HG02884 (cell line): ENCODE data around the gene TRIML2.
"Not testable (repeated sequence)": the region's sequence is repeated elsewhere in the genome, so short reads cannot be mapped to it uniquely, and the experiment has no call there.

Source experiments
- ATAC-seq: cut with Tn5 transposase; IDR thresholded peaks from one replicate; pipeline ENCODE4 v1.9.1; 2021; ENCODE audit warnings: mild to moderate bottlenecking, moderate library complexity; ENCODE audit not compliant: unreplicated experiment

TRIML2 gene

DNA sequence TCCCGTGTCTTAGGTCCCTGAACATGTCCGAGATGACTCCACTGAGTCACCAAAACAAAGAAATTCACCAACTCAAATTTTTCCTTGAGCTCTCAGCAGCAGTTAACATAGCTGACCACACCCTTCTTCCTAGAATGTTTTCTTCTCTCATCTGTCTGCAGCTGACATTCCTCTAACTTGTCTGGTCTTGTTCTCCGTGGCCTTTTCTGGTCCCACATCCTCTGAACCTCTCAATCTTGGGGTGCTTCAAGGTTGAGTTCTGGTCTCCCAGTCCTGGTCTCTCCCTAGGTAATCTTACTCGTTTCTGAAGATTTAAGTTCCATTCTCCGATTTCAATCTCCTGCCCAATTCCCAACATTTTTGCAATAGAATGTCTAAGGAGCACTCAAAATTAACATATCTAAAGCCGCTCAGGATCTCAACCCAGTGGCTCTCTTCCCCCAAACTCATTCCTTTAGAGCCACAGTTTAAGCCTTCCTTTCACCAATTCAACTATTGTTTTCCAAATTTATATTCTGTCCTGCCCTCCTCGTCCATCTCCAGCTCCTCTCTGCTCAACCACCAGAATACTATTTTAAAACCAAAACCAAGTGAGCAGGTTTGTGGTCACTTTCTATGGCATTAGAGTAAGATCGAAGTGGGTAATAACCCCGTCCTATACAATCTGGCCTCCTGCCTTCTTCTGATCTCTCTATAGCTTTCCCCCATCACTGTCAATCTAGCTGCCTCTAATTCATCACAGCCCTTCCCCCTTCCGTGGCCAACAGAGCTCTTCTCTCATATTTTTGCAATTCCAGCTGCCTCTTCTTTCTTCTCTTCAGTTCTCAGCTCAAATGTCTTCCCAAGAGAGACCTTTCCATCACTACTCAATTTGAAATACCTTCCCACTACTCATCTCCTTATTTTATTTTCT is 1.2 kb downstream of the TRIML2 start:
- no peak for ATAC-seq

DNA sequence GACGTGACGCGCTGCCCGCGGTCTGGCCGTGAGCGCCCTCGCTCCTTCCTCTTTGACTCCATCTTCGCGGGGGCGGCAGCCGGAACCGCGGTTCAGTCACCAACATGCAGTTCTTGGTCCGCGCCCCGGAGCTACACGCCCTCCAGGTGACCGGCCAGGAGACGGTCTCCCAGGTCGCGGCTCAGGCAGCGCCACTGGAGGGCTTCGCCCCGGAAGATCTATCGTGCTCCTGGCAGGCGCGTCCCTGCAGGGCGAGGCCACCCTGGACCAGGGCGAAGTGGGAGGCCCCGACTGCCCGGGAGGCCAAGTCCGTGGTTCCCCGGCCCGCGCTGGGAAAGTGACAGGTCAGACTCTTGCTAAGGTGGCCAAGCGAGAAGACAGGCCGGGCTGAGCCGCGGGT is 2.9 kb downstream of the TRIML2 start:
- ATAC-seq, result no peak

DNA sequence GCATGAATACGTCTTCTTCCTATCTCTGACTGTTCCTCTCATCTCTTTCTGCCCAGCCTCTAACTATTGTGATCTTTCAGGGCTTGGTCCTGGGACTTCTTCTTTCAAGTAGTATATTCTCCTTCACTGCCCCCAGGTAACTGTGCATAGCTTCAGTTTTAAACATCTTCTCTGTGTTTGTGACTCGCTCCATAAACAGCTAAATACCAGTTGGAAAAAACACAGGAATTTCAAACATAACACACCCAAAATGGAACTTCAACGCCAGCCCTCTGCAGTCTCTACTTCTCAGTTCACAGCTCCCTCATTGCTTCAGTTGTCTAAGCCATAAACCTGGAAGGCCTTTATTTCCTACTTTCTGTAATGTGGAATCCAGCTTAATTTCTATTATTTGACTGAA is 16.6 kb downstream of the TRIML2 start:
- no peak for ATAC-seq

DNA sequence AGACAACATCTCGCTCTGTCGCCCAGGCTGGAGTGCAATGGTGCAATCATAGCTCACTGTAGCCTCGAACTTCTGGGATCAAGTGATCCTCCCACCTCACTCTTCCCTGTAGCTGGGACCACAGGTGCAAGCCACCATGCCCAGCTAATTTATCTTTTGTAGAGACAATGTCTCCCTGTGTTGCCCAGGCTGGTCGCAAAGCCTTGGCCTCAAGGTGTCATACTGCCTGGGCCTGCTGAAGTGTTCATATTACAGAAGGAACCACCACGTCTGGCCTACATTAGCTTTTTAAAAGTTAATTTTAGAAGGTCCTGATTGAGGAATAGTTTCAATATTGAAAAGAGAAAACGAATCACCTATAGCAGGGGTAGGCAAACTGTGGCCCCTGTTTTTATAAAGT is 22.5 kb downstream of the TRIML2 start:
- ATAC-seq, result no peak

DNA sequence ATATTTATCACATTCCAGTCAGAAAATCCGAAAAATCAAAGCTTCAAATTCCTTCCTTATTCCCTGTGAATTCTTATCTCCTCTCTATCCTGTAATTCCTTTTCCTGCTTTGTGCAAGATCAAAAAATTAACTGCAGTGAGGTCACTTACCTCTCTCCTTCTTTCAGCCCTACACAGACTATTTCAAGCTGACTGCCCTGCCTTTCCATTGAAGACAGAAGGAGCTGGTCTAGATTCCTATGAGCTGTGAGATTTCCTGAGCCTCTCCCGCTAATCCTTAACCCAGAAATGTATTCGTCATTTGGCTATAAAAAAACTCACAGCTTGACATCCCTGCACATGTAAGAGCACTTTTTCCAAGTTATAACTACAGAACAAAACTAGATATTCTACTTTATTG is 26.6 kb downstream of the TRIML2 start:
- no peak for ATAC-seq

DNA sequence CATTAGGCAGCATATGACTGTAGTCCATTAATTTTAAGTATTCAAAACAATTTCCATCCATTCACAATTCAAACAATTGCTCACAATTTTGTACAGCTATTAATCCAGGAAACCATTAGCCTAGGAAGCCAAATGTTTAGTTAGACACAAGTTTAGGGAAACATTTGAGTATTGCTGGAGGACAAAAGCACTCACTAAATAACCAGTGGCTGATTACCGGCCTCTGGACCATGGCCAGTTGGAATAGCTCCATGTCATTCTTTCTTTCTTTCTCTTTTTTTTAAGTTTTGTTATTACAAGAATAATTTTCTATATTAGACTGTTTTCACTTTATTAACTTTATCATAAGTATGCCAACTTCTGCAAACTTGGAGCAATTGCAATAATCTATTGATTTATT is 31.3 kb downstream of the TRIML2 start:
- ATAC-seq, result no peak

DNA sequence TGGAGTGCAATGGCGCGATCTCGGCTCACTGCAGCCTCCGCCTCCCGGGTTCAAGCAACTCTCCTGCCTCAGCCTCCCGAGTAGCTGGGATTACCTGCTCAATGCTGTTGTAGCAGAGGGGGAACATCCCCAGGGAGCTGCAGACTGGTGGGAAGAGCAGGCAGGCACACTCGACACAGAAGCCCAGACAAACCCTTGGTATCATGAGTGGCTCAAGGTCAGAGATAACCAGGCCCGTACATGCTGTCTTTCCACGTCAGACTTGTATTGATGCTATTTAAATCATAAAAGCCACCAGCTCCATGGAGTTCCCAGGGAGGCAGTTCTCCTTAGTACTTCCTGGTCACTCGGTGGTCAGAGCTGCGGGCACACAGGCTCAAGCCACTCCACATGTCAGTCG is 33.2 kb downstream of the TRIML2 start:
- ATAC-seq, result no peak

DNA sequence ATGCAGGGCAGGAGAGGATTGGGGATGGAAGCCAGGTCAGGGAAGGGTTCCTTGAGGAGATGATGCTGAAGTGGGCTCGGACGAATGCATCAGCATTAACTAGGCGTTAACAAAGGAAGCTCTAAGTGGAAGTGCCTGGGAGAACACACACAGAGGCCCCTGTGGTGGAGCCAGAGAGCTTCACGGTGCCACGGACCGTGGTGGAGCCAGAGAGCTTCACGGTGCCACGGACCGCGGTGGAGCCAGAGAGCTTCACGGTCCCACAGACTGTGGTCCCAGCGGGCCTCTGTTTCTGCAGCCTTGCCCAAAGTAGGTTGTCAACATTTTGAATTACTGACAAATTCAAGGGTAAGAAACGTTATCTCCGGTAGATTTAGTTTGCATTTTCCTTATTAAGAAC is 48.3 kb downstream of the TRIML2 start:
- no peak for ATAC-seq

DNA sequence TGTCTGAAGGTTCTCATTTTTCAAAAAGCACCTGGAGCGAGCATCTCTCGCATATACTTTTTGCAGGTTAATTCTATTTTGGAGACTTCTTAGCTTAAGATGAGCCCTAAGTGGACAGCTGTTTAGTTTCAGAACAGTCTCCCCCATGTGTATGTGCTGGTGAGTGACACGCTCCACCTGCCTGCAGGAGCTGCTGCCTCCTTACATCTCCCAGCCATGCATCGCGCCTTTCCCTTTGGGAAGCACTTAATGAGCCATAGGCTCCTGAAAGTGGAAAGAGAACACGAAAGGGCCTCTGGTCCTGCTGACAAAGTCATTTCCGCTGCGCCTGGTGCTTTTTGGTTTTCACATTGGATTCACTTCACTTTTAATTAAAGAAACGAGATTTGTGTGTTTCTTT is 56.1 kb downstream of the TRIML2 start:
- no peak for ATAC-seq

DNA sequence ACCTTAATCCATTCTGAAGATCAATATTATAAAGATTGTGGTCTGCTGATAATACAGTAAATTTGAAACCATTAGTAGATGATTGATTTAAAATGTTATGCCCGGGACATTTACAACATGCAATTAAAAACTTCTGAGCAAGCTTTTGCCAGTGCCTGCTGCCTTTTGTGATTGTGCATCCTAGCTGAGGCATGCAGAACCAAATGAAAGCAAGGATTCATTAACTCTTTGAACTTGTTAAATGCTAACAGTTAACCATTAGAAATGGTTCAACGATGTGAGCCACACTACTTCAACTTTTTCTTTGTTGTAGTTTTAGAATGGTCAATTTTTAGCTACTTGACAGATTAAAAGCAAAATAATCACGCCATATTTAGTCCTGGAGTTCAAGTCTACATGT is 62.7 kb downstream of the TRIML2 start:
- ATAC-seq, result no peak

DNA sequence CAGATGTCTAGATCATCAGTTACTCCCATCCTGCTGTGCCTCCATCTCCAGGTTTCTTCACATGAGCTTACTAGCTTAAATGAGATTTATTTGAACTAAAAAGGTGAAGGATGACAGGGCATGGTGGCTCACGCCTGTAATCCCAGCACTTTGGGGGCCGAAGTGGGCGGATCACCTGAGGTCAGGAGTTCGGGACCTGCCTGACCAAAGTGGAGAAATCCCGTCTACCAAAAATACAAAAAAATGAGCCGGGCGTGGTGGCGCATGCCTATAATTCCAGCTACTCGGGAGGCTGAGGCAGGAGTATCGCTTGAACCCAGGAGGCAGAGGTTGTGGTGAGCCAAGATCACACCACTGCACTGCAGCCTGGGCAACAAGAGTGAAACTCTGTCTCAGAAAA is 63.9 kb downstream of the TRIML2 start:
- not testable (repeated sequence) for ATAC-seq

DNA sequence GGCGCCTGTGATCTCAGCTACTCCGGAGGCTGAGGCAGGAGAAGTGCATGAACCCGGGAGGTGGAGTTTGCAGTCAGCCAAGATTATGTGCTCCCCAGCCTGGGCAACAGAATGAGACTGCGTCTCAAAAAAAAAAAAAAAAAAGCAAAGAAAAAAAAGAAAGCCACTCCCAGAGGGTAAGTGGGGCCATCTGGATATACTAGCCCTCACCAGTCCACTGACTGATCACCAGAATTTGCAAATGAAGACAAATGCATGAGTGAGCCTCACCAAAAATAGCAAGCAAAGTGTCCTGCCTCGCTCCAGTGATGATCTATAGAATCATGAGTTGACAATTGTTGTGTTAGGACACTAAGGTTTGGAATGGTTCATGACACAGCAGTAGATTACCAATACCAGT is 66.2 kb downstream of the TRIML2 start:
- ATAC-seq, result no peak

DNA sequence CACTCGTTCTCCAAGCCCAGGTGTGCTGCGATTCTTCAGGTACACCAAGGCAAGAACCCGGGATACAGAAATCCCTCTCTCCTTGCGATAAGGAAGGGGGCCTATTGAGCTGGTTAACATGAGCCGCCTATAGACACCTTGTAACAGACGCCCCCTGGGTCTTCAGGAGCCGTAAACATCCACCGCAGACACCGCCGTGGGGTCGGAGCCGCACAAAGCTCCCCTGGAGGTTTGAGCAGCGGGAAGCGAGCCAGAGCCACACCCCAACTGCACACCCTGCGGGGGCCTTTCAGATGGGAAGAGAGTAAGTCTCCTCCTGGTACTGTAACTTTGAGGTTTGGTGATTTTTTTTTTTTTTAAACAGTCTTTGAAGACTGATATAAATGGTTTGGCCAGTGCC is 67.2 kb downstream of the TRIML2 start:
- no peak for ATAC-seq

DNA sequence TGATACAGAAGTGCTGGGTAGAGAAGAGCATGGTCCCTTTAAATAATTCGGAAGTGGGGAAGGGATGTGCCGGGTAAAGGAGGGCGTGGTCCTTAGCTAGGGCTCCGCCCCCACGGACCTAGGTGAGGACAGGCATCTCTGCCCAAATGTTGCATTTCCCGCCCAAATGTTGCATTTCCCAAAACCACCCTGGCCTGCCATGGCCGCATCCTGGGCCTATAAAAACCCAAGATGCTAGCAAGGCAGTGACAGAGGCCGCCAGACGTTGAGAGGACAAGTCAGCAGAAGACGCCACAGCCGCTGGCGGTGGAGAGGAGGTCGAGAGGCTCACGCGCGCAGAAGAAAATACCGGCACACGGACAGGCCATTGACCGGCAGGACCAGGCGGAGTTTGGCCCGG is 67.7 kb downstream of the TRIML2 start:
- no peak for ATAC-seq
